SK-N-SH treated with all-trans-retinoic acid at 6 μM for 48 hours (cell line): ENCODE results near the gene PTPRO.

ENCODE experiments used
- ATAC-seq: fragments of 200-7000 bp; cut with Tn5 transposase; 3 replicates; pipeline ENCODE4 v1.9.1; 2020; ENCODE audit warnings: mild to moderate bottlenecking, moderate library complexity
- ARNTL ChIP-seq: fragments of 450-650 bp; formaldehyde crosslinking; IDR thresholded peaks from 2 replicates; pipeline ENCODE4 v1.5.0; 2020; ENCODE audit warnings: low read depth, mild to moderate bottlenecking, moderate library complexity, borderline replicate concordance
- BACH2 ChIP-seq: fragments of 250-450 bp; sonication (Bioruptor Pico); IDR thresholded peaks from 2 replicates; pipeline ENCODE4 v1.9.0; 2021; ENCODE audit warnings: mild to moderate bottlenecking, borderline replicate concordance
- CREB5 ChIP-seq: fragments of 250-450 bp; sonication (Bioruptor Pico); IDR thresholded peaks from 2 replicates; pipeline ENCODE4 v1.5.1; 2020; ENCODE audit warnings: low read depth, mild to moderate bottlenecking, moderate library complexity
- CSDC2 ChIP-seq: fragments of 250-450 bp; sonication (Bioruptor Pico); IDR thresholded peaks from 2 replicates; pipeline ENCODE4 v1.5.0; 2020; ENCODE audit warnings: mild to moderate bottlenecking, moderate library complexity
- ESRRG ChIP-seq: fragments of 250-450 bp; sonication (Bioruptor Pico); IDR thresholded peaks from 2 replicates; pipeline ENCODE4 v1.6.1; 2021; ENCODE audit warnings: mild to moderate bottlenecking
- GLIS3 ChIP-seq: fragments of 250-450 bp; sonication (Bioruptor Pico); IDR thresholded peaks from 2 replicates; pipeline ENCODE4 v1.5.0; 2020; ENCODE audit warnings: mild to moderate bottlenecking, moderate library complexity
- ISL1 ChIP-seq: fragments of 250-450 bp; sonication (Bioruptor Pico); IDR thresholded peaks from 2 replicates; pipeline ENCODE4 v2.1.2; 2022; ENCODE audit warnings: mild to moderate bottlenecking, moderate library complexity
- OSR1 ChIP-seq: fragments of 250-450 bp; sonication (Bioruptor Pico); IDR thresholded peaks from 2 replicates; pipeline ENCODE4 v1.8.0; 2022; ENCODE audit warnings: moderate library complexity, mild to moderate bottlenecking, inconsistent platforms
- PATZ1 ChIP-seq: fragments of 250-450 bp; sonication (Bioruptor Pico); IDR thresholded peaks from 2 replicates; pipeline ENCODE4 v1.8.0; 2020; ENCODE audit warnings: mild to moderate bottlenecking, moderate library complexity, borderline replicate concordance
- POU6F1 ChIP-seq: fragments of 250-450 bp; sonication (Bioruptor Pico); IDR thresholded peaks from 2 replicates; pipeline ENCODE4 v1.8.0; 2021; ENCODE audit warnings: low read depth, mild to moderate bottlenecking, moderate library complexity, borderline replicate concordance
- PPARA ChIP-seq: fragments of 250-450 bp; sonication (Bioruptor Pico); IDR thresholded peaks from 2 replicates; pipeline ENCODE4 v1.5.0; 2020; ENCODE audit warnings: mild to moderate bottlenecking, borderline replicate concordance
- RARB ChIP-seq: fragments of 250-450 bp; sonication (Bioruptor Pico); IDR thresholded peaks from 2 replicates; pipeline ENCODE4 v1.8.0; 2021; ENCODE audit warnings: mild to moderate bottlenecking, moderate library complexity
- SNAI2 ChIP-seq: fragments of 250-450 bp; sonication (Bioruptor Pico); IDR thresholded peaks from 2 replicates; pipeline ENCODE4 v1.5.0; 2020; ENCODE audit warnings: mild to moderate bottlenecking, moderate library complexity
- TCF4 ChIP-seq: fragments of 250-450 bp; sonication (Bioruptor Pico); IDR thresholded peaks from 2 replicates; pipeline ENCODE4 v1.8.0; 2021; ENCODE audit warnings: mild to moderate bottlenecking, moderate library complexity, borderline replicate concordance
- TOX ChIP-seq: fragments of 250-450 bp; sonication (Bioruptor Pico); IDR thresholded peaks from 2 replicates; pipeline ENCODE4 v1.8.0; 2021; ENCODE audit warnings: mild to moderate bottlenecking, moderate library complexity, borderline replicate concordance
- ZC3H10 ChIP-seq: fragments of 250-450 bp; sonication (Bioruptor Pico); IDR thresholded peaks from 2 replicates; pipeline ENCODE4 v1.5.1; 2021; ENCODE audit warnings: mild to moderate bottlenecking, moderate library complexity
- ZFP3 ChIP-seq: fragments of 250-450 bp; sonication (Bioruptor Pico); IDR thresholded peaks from 2 replicates; pipeline ENCODE4 v1.5.0; 2020; ENCODE audit warnings: mild to moderate bottlenecking, moderate library complexity
- ZNF565 ChIP-seq: fragments of 450-650 bp; formaldehyde crosslinking; conservative IDR thresholded peaks from 2 replicates; pipeline ENCODE4 v1.5.0; 2020; ENCODE audit warnings: low read depth, mild to moderate bottlenecking, moderate library complexity
- ZNF70 ChIP-seq: fragments of 450-650 bp; formaldehyde crosslinking; IDR thresholded peaks from 2 replicates; pipeline ENCODE4 v1.5.0; 2020; ENCODE audit warnings: mild to moderate bottlenecking, moderate library complexity
- ZNF8 ChIP-seq: fragments of 450-650 bp; formaldehyde crosslinking; IDR thresholded peaks from 2 replicates; pipeline ENCODE4 v1.5.0; 2020; ENCODE audit warnings: mild to moderate bottlenecking, moderate library complexity

The PTPRO gene

GRCh38 chr12:15341371-15341770 is 19.1 kb downstream of the PTPRO start:
- no peak for ATAC-seq
- TF ChIP-seq RARB (CRISPR knock-in tag) (no peak), OSR1 (CRISPR knock-in tag) (no peak)

GRCh38 chr12:15344561-15344960 is 22.3 kb downstream of the PTPRO start:
- no peak for TF ChIP-seq CSDC2 (CRISPR knock-in tag)
- no peak for TF ChIP-seq ZNF70 (CRISPR knock-in tag)
- TF ChIP-seq RARB (CRISPR knock-in tag): no peak
- TF ChIP-seq SNAI2 (CRISPR knock-in tag): no peak
- no peak for TF ChIP-seq CREB5 (CRISPR knock-in tag)
- no peak for TF ChIP-seq ZC3H10 (CRISPR knock-in tag)
- no peak for TF ChIP-seq BACH2 (CRISPR knock-in tag)
- ATAC-seq: no peak

GRCh38 chr12:15346488-15346887 is 24.2 kb downstream of the PTPRO start:
- TF ChIP-seq ISL1 (CRISPR knock-in tag): peak; percentile 69
- no peak for TF ChIP-seq CREB5 (CRISPR knock-in tag)
- TF ChIP-seq, all 23 proteins: peak for 1
- ATAC-seq: no peak

- ATAC-seq: no peak
- TF ChIP-seq OSR1 (CRISPR knock-in tag) (no peak), ISL1 (CRISPR knock-in tag) (no peak), BACH2 (CRISPR knock-in tag) (no peak), ZNF8 (CRISPR knock-in tag) (no peak)
Measured at GRCh38 chr12:15350643-15351042, 28.3 kb downstream of the PTPRO start.

GRCh38 chr12:15355766-15356165 is 33.5 kb downstream of the PTPRO start:
- no peak for ATAC-seq
- TF ChIP-seq TCF4 (CRISPR knock-in tag) (no peak), ZFP3 (CRISPR knock-in tag) (no peak), TOX (CRISPR knock-in tag) (no peak), ZC3H10 (CRISPR knock-in tag) (no peak), GLIS3 (no peak), SNAI2 (CRISPR knock-in tag) (no peak), ZNF70 (CRISPR knock-in tag) (no peak), PATZ1 (CRISPR knock-in tag) (no peak), ISL1 (CRISPR knock-in tag) (no peak), CREB5 (CRISPR knock-in tag) (no peak), CSDC2 (CRISPR knock-in tag) (no peak), PPARA (no peak), ZNF565 (CRISPR knock-in tag) (no peak), POU6F1 (no peak), RARB (CRISPR knock-in tag) (no peak), ESRRG (CRISPR knock-in tag) (no peak), ARNTL (CRISPR knock-in tag) (no peak), OSR1 (CRISPR knock-in tag) (no peak)
